LNCAP (cell line): ENCODE data around the gene FA2H.

Experiments used
- CTCF ChIP-seq: fragments of 450-650 bp; IDR thresholded peaks from 2 replicates; pipeline ENCODE4 v1.5.1; 2017; ENCODE audit warnings: mild to moderate bottlenecking

Gene FA2H

GRCh38 chr16:74679983-74680382 is 94.6 kb downstream of the FA2H start:
- no peak for TF ChIP-seq CTCF

- no peak for TF ChIP-seq CTCF
Observed at GRCh38 chr16:74677868-74678267, 96.8 kb downstream of the FA2H start.

GRCh38 chr16:74673876-74674275 is 100.7 kb downstream of the FA2H start:
- no peak for TF ChIP-seq CTCF

GRCh38 chr16:74667255-74667700 is 107.3 kb downstream of the FA2H start:
- TF ChIP-seq CTCF = no peak

GRCh38 chr16:74666425-74667254 is 108.0 kb downstream of the FA2H start, which contains the start of gene RFWD3:
Gene RFWD3, minus strand, starts transcription at chr16:74666877. Its CDS starts 5,428 bp downstream, at chr16:74661449.
- no peak for TF ChIP-seq CTCF

- TF ChIP-seq CTCF = no peak
Observed at GRCh38 chr16:74666010-74666421, 108.6 kb downstream of the FA2H start.
